Osteocyte (in vitro differentiated cells): Measurements from ENCODE around the gene BORCS6. TPM values are rescaled to one million over a fixed set of nuclear protein-coding genes. Genes with fewer than 3 reads are reported as not detected.
"Not testable (repeated sequence)": the region's sequence is repeated elsewhere in the genome, so short reads cannot be mapped to it uniquely, and the experiment has no call there.

Experiments used
- DNase-seq: peaks from one replicate; pipeline ENCODE4 v3.0.0; 2021; ENCODE audit warnings: mixed read lengths; ENCODE audit not compliant: unreplicated experiment; ENCODE audit errors: extremely low spot score
- H3K27ac Mint-ChIP-seq: one replicate; pipeline ENCODE4 v1.8.0; 2021; ENCODE audit warnings: mild to moderate bottlenecking, mixed read lengths; ENCODE audit not compliant: unreplicated experiment
- H3K27me3 Mint-ChIP-seq: one replicate; pipeline ENCODE4 v1.8.0; 2021; ENCODE audit warnings: mixed read lengths; ENCODE audit not compliant: unreplicated experiment
- H3K36me3 Mint-ChIP-seq: one replicate; pipeline ENCODE4 v1.8.0; 2021; ENCODE audit warnings: mixed read lengths; ENCODE audit not compliant: unreplicated experiment
- H3K4me1 Mint-ChIP-seq: one replicate; pipeline ENCODE4 v1.8.0; 2021; ENCODE audit warnings: mixed read lengths; ENCODE audit not compliant: unreplicated experiment
- H3K4me3 Mint-ChIP-seq: one replicate; pipeline ENCODE4 v1.8.0; 2021; ENCODE audit warnings: mild to moderate bottlenecking, moderate library complexity, mixed read lengths; ENCODE audit not compliant: unreplicated experiment
- H3K9me3 Mint-ChIP-seq: one replicate; pipeline ENCODE4 v1.8.0; 2021; ENCODE audit warnings: mixed read lengths; ENCODE audit not compliant: unreplicated experiment
- CTCF ChIP-seq: fragments of 200-600 bp; sonication (generic); IDR thresholded peaks from 2 replicates; pipeline ENCODE4 v1.5.0; 2021; ENCODE audit warnings: antibody characterized with exemption, mild to moderate bottlenecking, moderate library complexity
- total RNA-seq: library from RNA; stranded (reverse); gene quantifications from 2 replicates; pipeline ENCODE4 v1.2.1, GENCODE V29; 2021

Gene BORCS6
- total RNA-seq, 1 donor from 2014 or later, result 6.2 TPM

GRCh38 chr17:8176197-8176940 is 13.6 kb downstream of the BORCS6 start, which contains the start of gene TMEM107:
Gene TMEM107 (minus strand): TSS chr17:8176380. CDS start chr17:8176286, 94 bp downstream.
- peak; percentile 91 for DNase-seq
- Mint-ChIP-seq H3K9me3 (no peaks in the 10 kb centered on the region), H3K36me3 (no peaks in the 10 kb centered on the region), H3K27me3 (no peaks in the 10 kb centered on the region), H3K27ac (peak within 1 kb of the TSS; percentile 97), H3K4me1 (peaks cover 41% of the 10 kb centered on the region), H3K4me3 (peak within 1 kb of the TSS; percentile 92)
- TF ChIP-seq CTCF, result no peak

- Mint-ChIP-seq H3K4me3 (peak overlapping the region; percentile 92), H3K4me1 (peaks cover 41% of the 10 kb centered on the region), H3K36me3 (no peaks in the 10 kb centered on the region), H3K27ac (peak overlapping the region; percentile 97), H3K9me3 (no peaks in the 10 kb centered on the region), H3K27me3 (no peaks in the 10 kb centered on the region)
- no peak for DNase-seq
- no peak for TF ChIP-seq CTCF
Observed at GRCh38 chr17:8175795-8176196, 14.2 kb downstream of the BORCS6 start.

GRCh38 chr17:8173871-8174322 is 16.1 kb downstream of the BORCS6 start:
- Mint-ChIP-seq H3K4me3 (peak overlapping the region; percentile 85), H3K27ac (peak overlapping the region; percentile 100), H3K27me3 (no peaks in the 10 kb centered on the region), H3K4me1 (peaks cover 41% of the 10 kb centered on the region), H3K9me3 (no peaks in the 10 kb centered on the region), H3K36me3 (no peaks in the 10 kb centered on the region)
- no peak for DNase-seq
- TF ChIP-seq CTCF, result no peak

GRCh38 chr17:8173056-8173870 is 16.7 kb downstream of the BORCS6 start:
- Mint-ChIP-seq H3K27ac (peak overlapping the region; percentile 100), H3K36me3 (no peaks in the 10 kb centered on the region), H3K4me3 (peak overlapping the region; percentile 85), H3K9me3 (no peaks in the 10 kb centered on the region), H3K4me1 (peaks cover 41% of the 10 kb centered on the region), H3K27me3 (no peaks in the 10 kb centered on the region)
- TF ChIP-seq CTCF, result no peak
- DNase-seq, result no peak

- not testable (repeated sequence) for H3K27ac Mint-ChIP-seq, DNase-seq, H3K36me3 Mint-ChIP-seq, H3K4me3 Mint-ChIP-seq, H3K27me3 Mint-ChIP-seq, H3K9me3 Mint-ChIP-seq
- H3K4me1 Mint-ChIP-seq, result peaks cover 21% of the 10 kb centered on the region
Observed at GRCh38 chr17:8170186-8170585, 19.8 kb downstream of the BORCS6 start.
